Measurements from ENCODE around the gene CAMK2A.

CAMK2A gene

DNA sequence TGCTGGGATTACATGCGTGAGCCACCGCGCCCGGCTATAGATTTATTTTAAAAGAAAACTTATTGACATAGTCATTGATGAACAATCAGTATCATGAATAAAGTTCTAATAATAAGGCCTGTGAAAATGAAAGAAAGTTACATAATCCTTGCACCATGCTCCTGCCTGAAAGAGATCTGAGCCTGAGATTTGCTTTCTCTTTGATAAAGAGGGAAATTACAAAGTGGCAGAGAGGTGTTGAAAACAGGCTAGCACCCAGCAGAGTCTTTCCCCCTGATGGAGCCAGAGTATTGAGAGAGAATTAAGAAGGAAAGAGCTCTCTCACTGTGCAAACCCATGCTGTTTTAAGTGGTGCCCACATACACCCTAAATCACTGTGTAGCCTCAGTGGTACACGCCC is 62.5 kb downstream of the CAMK2A start:
- DNase-seq (ENCODE audit: low spot score), result no peak
- POLR2A ChIA-PET (ENCODE audit: low non-redundant PET), result interaction anchor here (0.7 kb wide), 1 partner anchor 122 kb away, joined by 5 read pairs; no protein-coding TSS in a partner anchor
- CTCF ChIA-PET, result interaction anchor here (0.6 to 1.2 kb wide), 4 partner anchors 9 to 205 kb away, joined by 3 to 5 read pairs (median 4); no protein-coding TSS in a partner anchor
- TF ChIP-seq, protein P1, sequence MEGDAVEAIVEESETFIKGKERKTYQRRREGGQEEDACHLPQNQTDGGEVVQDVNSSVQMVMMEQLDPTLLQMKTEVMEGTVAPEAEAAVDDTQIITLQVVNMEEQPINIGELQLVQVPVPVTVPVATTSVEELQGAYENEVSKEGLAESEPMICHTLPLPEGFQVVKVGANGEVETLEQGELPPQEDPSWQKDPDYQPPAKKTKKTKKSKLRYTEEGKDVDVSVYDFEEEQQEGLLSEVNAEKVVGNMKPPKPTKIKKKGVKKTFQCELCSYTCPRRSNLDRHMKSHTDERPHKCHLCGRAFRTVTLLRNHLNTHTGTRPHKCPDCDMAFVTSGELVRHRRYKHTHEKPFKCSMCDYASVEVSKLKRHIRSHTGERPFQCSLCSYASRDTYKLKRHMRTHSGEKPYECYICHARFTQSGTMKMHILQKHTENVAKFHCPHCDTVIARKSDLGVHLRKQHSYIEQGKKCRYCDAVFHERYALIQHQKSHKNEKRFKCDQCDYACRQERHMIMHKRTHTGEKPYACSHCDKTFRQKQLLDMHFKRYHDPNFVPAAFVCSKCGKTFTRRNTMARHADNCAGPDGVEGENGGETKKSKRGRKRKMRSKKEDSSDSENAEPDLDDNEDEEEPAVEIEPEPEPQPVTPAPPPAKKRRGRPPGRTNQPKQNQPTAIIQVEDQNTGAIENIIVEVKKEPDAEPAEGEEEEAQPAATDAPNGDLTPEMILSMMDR (conservative IDR thresholded peaks at IDR 0.05; ENCODE audit: low read depth), result no peak
- no peak overlapping the region for H3K27ac ChIP-seq

DNA sequence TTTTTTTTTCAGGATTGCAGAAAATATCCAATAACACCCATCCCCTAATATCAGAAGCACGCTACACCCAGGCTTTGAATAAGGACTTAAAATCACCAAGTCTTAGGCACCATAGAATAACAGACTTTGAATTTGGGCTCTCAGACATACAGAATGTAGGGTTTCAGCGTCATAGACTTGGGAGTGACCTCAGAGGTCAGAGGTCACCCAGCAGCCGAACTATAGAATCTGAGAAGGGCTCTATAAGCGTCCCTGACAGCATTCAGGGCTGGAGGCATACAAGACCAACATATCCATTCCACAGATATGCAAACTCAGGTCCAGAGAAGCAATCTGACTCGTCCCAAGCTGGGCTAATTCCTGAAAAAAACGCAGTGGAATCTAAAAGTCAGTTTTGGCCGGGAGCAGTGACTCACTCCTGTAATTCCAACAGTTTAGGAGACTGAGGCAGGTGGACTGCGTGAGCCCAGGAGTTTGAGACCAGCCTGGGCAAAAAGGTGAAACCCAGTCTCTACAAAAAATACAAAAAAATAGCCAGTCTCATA is 65.0 kb downstream of the CAMK2A start:
- CTCF ChIA-PET, result interaction anchor here (2.2 kb wide), 1 partner anchor 126 kb away, joined by 6 read pairs; no protein-coding TSS in a partner anchor
- no peak for DNase-seq (ENCODE audit: low spot score)
- no peak overlapping the region for H3K27ac ChIP-seq
- POLR2A ChIA-PET (ENCODE audit: low non-redundant PET), result no interaction called here
- TF ChIP-seq, protein P1 (conservative IDR thresholded peaks at IDR 0.05; ENCODE audit: low read depth), result no peak

DNA sequence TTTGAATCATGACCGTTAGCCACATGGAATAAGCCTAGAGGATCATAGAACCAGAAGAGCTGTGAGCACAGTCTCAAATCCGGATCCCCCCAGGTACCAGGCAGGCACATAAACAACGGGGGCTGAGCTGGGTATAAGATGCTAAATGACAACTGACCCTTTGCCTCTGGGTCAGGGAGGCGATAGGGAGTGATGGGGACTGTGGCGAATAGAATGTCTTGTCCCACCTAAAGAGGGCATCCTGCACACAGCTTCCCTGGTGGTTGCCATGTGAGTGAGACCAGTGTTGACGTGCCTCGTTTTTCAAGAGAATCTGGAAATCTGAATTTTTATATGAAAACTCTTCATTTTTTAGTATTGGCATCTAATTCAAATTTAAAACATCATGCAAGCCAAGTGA is 66.1 kb downstream of the CAMK2A start:
- TF ChIP-seq, protein P1 (conservative IDR thresholded peaks at IDR 0.05; ENCODE audit: low read depth), result no peak
- no peak for DNase-seq (ENCODE audit: low spot score)
- ChIA-PET CTCF (no interaction called here), POLR2A (ENCODE audit: low non-redundant PET) (no interaction called here)
- H3K27ac ChIP-seq, result no peak overlapping the region

DNA sequence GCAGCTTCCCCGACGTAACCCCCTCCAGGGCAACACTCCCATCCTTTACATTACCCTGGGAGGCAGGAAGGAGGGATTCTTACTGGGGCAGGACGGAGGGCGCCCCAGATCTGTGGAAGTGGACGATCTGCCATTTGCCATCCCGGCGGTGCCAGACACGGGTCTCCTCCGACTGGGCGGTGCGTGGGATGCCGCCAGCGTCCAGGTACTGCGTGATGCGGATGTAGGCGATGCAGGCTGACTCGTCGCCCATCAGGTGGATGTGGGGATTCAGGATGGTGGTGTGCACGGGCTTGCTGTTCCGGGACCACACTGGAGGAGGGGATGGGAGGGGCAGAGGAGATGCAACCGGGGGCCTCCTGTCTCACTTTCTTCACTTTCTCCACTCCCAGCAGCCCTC is 66.7 kb downstream of the CAMK2A start:
- POLR2A ChIA-PET (ENCODE audit: low non-redundant PET), result no interaction called here
- DNase-seq (ENCODE audit: low spot score), result no peak
- TF ChIP-seq, protein P1 (conservative IDR thresholded peaks at IDR 0.05; ENCODE audit: low read depth), result no peak
- no peak overlapping the region for H3K27ac ChIP-seq
- CTCF ChIA-PET, result interaction anchor here (0.7 to 1.2 kb wide), 3 partner anchors 93 to 395 kb away, joined by 3 to 4 read pairs (median 3); no protein-coding TSS in a partner anchor

DNA sequence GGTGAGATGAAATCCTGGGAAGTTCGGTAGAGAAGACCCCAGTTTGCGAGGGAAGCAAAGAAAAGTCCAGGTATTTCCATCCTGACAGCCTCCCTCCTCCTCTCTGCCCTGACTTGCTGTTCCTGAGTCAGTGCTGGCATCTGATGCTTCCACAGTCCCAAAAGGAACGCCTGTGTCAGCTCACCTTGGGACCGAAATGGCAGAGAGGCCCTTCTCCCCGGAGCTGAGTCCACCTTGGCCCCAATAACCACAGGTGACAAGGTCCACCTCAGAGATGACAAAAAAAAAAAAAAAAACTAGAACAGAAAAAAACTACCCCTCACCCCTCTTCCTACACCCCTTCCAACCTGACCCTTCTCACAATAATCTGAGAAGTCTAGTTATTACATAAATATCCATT is 68.1 kb downstream of the CAMK2A start:
- no peak for DNase-seq (ENCODE audit: low spot score)
- ChIA-PET POLR2A (ENCODE audit: low non-redundant PET) (no interaction called here), CTCF (no interaction called here)
- no peak overlapping the region for H3K27ac ChIP-seq
- TF ChIP-seq, protein P1 (conservative IDR thresholded peaks at IDR 0.05; ENCODE audit: low read depth), result no peak

DNA sequence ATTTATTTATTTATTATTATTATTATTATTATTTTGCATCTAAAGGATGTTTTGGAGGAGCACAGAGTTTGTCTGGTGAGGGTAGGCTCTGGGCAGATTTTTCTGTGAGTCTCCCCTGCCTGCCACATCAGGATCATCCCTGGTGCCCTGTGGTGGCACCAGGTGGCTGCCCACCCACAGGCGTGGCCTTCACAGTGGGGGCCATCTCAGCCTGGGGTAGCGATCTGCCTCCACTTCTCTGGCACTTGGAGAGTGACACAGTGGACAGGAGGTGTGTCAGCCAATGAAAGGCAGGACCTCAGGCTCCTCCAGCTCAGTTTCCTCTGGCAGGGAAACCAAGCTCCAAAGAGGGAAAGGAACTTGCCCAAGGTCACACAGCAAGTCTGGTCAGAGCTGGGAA is 69.7 kb downstream of the CAMK2A start:
- TF ChIP-seq, protein P1 (conservative IDR thresholded peaks at IDR 0.05; ENCODE audit: low read depth), result no peak
- POLR2A ChIA-PET (ENCODE audit: low non-redundant PET), result no interaction called here
- H3K27ac ChIP-seq, result no peak overlapping the region
- DNase-seq (ENCODE audit: low spot score), result no peak
- CTCF ChIA-PET, result interaction anchor here (1.1 to 1.8 kb wide), 4 partner anchors 11 to 229 kb away, joined by 3 to 16 read pairs (median 4); no protein-coding TSS in a partner anchor

Measured in RWPE1 (cell line).